Measurements from ENCODE around the gene GTF2H2C.
A peak's percentile ranks its signal among the peaks of the same experiment; 100 is the strongest.
"Not testable (repeated sequence)": the region's sequence is repeated elsewhere in the genome, so short reads cannot be mapped to it uniquely, and the experiment has no call there.

Gene GTF2H2C

DNA sequence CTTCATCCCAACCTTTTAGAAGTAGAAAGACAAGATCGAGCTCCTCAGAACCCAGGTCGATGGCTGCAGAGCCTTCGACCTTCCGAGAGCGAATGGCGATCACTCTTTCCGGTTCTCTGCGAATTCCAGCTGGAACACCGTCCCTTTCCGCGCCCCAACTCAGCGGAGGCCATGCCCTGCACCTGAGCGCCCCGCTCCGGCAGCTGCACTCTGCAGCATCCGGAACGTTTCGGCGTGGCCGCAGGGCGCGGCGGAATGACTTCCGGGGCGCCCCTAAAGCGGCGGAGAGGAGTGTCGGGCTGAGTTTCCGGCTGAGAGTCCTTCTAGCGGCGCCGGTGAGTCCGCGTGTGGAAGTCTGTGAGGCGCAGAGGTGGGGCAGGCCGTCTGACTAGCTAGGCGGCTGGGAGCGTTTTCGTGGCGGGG, at the start of gene GTF2H2C:
Gene GTF2H2C, plus strand, starts transcription at position 284 of the 423 bp plus-strand sequence. CDS start 4,942 bp downstream, outside the sequence.
- H3K4me3 ChIP-seq (ENCODE audit: low read depth, low read length), result peak within 1 kb of the TSS; percentile 41

DNA sequence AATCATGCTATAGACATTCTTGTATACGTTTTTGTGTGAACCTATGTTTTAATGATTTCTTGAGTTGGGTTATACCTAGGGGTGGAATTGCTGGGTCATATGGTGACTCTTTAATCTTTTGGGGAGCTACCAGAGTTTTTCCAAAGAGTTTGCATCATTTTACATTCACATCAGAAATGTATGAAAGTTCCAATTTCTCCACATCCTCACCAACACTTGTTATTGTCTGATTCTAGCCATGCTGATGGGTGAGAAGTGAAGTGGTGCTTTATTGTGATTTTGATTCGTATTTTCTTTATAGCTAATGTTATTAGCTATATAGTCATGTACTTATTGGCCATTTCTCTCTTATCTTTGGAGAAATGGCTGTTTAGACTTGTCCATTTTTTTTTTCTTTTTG, 49.3 kb upstream of the GTF2H2C start:
- no peak overlapping the region for H3K4me3 ChIP-seq (ENCODE audit: low read depth, low read length)

DNA sequence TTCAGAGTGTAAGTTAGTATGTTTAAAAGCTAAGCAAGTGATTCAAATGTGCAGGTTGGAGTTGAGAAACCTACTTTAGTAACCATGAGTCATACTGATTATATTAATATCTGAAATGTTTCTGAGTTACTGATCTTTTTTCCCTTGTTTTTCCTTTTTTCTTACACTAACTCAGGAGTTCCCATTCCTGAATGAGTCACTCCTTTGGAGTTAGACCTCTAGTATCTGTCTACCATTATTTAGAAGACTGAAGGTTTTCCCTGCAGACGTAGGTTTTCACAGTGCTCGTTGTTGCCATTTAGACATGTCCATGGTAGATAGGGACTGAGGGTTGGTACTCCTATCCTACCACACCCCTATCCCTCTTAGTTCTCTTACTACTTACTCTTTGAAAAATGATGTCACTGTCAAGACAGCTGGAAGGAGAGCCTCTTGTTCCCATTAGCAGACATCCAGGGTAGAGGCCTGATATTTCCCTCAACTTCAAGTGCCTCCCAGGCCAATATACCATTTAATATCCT, 47.2 kb upstream of the GTF2H2C start:
- H3K4me3 ChIP-seq (ENCODE audit: low read depth, low read length), result no peak overlapping the region

DNA sequence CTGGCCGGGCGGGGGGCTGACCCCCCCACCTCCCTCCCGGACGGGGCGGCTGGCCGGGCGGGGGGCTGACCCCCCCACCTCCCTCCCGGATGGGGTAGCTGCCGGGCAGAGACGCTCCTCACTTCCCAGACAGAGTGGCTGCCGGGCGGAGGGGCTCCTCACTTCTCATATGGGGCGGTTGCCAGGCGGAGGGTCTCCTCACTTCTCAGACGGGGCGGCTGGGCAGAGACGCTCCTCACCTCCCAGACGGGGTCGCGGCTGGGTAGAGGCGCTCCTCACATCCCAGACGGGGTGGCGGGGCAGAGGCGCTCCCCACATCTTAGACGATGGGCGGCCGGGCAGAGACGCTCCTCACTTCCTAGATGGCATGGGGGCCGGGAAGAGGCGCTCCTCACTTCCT, 44.4 kb upstream of the GTF2H2C start:
- not testable (repeated sequence) for H3K4me3 ChIP-seq (ENCODE audit: low read depth, low read length)

DNA sequence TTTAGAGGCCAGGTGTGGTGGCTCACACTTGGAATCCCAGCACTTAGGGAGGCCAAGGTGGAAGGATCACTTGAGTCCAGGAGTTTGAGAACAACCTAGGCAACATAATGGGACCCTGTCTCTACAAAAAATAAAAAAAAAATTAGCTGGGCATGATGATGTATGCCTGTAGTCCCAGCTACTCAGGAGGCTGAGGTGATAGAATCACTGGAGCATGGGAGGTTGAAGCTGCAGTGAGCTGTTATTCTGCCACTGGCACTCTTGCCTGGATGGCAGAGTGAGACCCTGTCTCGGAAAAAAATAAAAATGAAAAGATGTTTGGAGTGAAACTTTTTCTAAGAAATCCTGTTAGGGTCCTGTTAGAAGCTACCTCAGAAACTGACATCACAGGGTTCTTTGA, 43.2 kb upstream of the GTF2H2C start:
- H3K4me3 ChIP-seq (ENCODE audit: low read depth, low read length), result no peak overlapping the region

DNA sequence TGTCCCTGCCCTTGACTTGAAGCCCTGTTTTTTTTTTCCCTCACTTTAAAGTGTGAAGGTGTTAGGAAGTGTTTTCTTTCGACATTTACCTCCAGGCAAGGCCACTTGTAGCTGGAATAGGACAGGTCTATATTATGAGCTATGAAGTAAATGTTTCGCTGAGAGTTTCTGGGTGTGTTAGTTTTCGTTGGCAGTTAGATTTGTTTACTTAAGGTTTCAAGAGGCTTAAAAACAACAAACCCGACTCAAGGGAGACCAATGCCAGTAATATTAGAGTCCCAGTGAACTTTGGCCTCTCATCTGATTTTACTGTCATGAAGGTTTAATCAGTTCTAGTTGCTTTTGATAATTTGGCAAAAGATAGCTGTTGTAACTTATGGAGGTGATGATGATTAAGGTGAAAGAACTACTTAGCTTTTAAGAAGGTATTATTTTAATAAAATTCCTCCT, 42.2 kb upstream of the GTF2H2C start:
- no peak overlapping the region for H3K4me3 ChIP-seq (ENCODE audit: low read depth, low read length)

DNA sequence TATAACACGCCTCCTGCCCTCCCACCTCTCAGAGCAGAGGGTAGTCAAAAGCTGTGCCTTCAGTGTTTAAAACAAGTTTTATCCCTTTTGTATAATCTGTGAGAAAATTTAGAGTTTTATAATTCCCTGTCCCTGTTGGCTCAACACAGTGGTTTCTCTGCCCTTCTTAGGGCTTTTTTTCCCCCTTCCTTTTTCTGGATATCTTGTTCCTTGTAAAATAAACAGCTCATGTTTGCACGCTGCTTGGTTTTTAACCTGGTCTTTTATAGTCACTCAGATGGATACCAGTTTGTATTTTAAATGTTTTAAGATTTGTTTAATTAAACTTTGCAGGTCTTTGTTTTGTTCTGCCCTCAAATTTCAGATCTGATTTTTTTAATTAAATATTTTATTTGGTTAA, 40.7 kb upstream of the GTF2H2C start:
- no peak overlapping the region for H3K4me3 ChIP-seq (ENCODE audit: low read depth, low read length)

DNA sequence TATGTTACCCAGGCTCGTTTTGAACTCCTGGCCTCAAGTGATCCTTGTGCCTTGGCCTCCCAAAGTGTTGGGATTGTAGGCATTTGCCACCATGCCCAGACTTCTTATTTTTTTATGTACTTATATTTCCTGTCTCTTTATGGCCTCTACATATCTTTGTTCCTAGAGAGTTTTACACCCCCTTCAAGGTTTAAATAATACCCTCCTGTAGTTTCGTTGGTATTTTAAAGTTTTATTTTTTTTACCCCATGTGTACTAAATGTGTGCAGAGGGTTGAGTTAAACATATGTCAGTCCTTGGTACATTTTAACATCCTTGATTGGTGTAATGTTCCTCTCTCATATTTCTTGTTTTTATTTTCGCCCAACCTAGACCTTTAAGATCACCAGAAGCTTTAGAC, 38.0 kb upstream of the GTF2H2C start:
- no peak overlapping the region for H3K4me3 ChIP-seq (ENCODE audit: low read depth, low read length)

DNA sequence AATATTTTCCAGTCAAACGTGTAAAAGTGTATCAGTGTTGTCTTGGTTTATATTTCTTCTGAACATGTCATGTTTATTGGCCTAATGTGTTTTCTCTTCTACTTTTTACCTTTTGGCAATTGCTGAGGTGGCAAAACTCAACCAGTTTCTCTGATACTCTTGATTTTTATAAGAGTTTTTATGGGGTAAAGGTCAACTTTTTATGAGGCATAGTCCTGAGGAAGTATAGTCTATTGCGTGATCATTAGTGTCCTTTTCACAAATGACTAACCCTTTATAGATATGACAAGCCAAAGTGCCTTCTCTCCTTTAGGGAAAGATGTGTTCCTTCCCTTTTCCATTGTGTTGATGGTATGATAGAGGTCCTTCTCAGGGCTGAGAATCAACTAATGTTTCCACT, 34.5 kb upstream of the GTF2H2C start:
- H3K4me3 ChIP-seq (ENCODE audit: low read depth, low read length), result no peak overlapping the region

DNA sequence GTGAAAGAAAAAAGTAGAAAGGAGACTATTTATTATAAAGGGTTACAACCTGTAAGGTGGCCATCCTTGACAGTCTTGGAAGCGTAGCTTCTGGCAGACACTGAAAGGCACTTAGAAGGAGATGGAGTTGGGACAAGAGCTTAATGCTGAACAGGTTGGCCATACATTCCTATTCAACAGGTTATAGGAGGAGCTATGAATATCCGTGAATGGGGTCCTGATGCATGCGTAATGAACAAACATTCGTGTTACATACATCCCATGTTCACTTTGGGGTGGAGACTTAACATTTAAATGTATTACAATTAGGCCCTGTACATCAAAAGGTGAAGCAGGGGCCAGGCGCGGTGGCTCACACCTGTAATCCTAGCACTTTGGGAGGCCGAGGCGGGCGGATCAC, 33.3 kb upstream of the GTF2H2C start:
- no peak overlapping the region for H3K4me3 ChIP-seq (ENCODE audit: low read depth, low read length)

DNA sequence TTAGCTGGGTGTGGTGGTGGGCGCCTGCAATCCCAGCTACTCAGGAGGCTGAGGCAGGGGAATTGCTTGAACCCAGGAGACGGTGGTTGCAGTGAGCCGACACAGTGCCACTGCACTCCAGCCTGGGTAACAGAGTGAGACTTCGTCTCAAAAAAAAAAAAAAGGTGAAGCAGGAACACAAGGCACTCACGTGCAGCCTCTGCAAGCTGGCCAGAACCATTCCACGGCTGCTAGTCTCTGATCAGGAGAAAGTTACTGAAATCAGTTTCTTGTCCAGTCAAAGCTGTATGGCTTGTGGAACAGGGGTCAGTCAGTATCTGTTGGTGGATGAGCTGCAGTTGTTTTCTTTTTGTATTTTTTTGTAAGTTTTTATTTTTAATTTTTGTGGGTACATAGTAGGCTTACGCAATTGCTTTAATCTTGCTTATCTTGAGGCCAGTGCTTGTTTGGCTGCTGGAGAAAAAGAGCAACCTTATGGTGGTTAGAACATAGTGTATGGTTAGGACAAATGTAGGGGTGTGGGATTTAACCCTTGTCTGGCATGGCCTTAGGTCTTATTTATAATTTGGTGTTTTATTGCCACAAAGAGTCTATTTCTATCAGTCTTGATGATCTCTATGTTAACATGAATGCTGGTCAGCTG, 32.7 kb upstream of the GTF2H2C start:
- no peak overlapping the region for H3K4me3 ChIP-seq (ENCODE audit: low read depth, low read length)

DNA sequence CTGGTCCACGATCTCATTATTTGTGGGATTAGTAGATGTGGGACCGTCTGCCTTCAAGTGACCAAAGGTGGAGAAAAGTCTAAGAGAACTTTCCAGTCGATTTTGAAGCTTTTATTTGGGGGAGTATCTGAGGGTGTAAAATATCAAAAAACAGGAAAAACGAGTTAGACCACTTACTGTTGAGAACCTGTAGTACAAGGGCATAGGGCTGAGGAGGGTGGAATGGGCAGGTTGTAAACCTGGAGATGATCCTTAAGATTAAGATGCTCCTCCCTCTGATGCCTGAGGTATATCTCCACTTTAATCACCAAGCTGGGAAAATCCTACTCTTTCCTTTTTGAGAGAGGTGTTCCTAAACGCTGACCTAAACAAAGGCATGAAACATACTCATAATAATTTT, 32.0 kb upstream of the GTF2H2C start:
- H3K4me3 ChIP-seq (ENCODE audit: low read depth, low read length), result no peak overlapping the region

DNA sequence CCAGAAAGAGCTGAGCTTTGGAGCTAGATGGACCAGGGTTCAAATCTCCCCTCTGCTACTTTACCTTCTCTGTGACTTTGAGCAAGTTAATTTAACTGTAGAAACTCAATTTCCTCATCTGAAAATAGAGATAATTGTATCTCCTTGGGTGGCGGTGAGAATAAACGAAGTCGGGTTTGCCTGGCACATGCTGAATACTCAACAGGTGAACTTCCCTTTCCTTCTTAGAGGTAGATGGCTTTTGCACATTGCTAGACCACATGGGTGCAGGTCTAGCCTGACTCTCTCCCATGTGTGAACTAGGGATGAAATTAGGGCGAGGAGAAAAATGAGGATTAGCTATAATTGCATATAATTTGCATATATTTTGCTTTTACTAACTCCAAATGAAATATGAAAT, 31.4 kb upstream of the GTF2H2C start:
- no peak overlapping the region for H3K4me3 ChIP-seq (ENCODE audit: low read depth, low read length)

DNA sequence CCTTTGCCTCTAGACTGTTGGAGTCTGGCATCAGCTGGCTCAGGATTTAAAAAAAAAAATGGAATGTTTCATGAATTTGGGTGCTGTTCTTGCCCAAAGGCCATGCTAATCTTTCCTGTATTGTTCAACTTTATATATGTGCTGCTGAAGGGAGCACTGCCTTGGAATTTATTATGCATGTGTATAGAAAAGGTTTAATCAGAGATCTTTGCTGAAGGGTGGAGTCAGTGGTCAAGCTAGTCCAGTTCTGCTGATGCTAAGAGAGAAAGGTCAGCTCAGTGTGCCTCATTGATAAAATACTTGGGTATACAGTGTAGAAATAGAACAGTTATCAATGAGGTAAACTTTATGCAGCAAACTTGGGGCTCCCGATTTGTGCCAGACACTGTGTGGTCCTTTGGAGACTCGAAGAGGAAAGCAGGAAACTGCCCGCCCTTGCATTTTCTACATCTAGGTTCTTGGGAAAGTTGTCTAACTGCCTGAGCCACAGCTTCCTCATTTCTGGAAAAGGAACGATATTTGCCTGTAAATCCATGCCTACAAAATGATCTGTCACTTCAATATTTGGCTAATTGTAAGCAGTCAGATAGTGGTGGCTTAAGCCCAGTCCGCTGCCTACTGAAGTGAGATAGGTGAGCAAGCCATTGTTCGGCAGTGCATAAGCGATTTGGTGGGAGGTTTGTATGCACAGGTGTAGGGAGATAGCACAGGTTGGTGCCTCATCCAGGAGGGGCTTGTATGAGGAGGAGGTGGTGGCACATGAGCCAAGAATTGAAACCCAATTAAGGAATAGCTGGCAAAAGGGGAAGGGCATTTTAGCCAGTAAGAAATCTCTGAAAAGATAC, 29.2 kb upstream of the GTF2H2C start:
- no peak overlapping the region for H3K4me3 ChIP-seq (ENCODE audit: low read depth, low read length)

DNA sequence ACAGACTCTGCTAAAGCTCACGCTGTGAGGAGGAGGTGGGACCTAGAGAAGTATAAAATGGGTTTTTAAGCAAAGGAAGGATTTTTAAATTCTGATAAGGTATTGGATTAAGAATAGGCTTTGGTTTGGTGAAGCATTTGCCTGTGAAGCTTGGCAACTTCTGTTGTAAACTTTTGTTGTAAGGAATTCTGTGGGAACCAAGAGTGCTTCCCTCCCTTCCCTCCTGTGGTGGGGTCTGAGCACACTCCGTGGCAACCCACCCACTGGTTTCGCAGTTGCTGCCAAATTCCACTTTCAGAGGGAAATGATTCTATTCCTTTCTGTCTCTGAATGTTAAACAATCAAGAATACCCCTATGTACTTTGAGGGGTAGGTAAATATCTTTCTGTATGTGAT, 28.6 kb upstream of the GTF2H2C start:
- H3K4me3 ChIP-seq (ENCODE audit: low read depth, low read length), result no peak overlapping the region

DNA sequence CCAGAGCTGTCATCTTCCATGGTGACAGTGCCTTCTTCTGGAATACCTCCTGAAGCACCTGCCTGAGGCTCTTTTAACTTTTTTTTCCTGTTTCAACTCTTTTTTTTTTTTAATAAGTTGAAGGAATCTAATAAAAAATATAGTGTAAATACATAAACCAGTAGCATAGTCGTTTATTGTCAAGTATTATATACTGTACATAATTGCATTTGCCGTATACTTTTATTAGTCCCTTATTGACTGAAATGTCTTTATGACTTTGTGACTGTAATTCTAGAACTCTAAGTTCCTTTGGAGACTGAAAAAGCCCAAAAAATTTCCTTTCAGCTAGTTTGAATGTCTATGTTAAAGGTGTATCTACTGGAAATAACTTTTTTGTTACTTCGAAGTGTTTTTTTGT, 22.1 kb upstream of the GTF2H2C start:
- H3K4me3 ChIP-seq (ENCODE audit: low read depth, low read length), result not testable (repeated sequence)

DNA sequence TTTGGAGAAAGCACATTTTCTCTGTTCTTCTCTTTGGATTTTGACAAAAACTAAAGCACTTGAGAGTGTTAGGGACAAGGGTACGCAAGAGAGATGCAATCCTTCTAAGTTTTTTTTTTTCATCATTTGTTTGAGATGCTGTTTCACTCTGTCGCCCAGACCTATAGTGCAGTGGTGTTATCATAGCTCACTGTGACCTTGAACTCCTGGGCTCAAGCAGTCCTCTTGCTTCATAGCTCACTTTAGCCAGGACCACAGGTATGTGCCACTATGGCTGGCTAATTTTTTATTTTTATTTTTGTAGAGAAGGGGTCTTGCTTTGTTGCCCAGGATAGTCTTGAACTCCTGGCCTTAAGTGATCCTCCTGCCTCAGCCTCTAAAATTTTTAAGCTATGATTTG, 21.3 kb upstream of the GTF2H2C start:
- not testable (repeated sequence) for H3K4me3 ChIP-seq (ENCODE audit: low read depth, low read length)

DNA sequence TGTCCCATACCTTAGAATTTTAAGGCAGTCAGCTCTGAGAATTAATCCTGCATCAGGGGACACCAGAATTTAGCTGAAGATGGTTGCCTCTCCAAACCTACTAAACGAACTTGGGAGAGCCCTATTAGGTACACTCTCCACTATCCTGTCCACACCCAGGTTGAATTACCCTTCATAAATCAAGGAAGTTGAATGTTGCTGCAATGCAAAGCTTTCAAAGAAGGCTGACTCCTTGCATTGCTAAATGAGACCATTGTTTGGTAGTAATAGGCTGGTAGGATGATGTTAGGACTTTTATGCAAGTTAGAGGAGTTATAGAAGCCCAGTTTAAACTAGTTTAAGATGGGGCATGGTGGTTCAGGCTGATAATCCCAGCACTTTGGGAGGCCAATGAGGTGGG, 18.6 kb upstream of the GTF2H2C start:
- H3K4me3 ChIP-seq (ENCODE audit: low read depth, low read length), result not testable (repeated sequence)

DNA sequence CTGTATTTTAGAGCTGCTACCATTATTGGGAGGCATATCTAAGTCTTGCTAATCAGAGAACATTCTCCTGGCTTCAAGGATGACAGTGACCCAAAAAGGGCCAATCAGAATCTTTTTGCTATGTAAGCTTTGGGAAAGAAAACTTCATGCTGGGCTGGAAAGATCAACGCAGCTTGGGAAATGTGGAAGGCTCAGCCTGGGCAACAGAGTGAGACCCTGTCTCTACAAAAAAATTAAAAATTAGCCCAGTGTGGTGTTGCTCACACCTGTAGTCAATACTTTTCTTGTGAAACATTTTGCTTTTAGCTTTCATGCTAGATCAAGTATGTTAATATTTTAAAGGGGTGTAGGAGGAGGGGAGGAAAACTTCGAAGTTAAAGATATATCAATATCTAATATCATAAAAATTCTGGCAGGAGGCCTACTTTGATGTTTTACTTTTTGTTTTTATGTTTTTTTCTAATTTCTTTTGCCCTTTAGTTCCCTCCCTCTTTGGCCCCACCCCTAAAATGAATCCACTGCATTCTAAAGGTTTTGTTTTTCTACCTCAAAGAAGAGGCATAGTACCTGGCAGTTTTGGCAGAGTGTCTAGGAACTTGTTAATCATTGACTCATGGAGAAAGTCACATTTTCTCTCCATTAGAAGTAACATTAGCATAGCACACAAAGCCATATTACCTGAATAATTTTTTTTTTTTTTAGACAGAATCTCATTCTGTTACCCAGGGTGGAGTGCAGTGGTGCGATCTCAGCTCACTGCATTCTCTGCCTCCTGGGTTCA, 17.0 kb upstream of the GTF2H2C start:
- H3K4me3 ChIP-seq (ENCODE audit: low read depth, low read length), result not testable (repeated sequence)

DNA sequence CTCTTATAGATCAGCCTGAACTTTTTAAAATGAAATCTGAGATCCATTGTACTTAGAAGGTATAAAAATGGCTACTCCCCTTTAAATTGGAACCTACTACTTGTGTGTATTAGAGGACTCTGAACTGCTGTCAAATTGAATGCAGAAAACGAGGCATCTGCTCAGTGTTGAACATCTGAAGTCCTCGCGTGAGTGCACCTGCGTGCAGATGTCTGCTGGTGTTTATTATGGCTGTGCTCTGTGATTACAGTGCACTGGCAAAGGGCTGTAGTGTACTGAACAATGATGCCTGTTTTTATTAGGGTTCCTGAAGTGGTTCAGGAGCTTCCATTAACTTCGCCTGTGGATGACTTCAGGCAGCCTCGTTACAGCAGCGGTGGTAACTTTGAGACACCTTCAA, 15.4 kb upstream of the GTF2H2C start:
- H3K4me3 ChIP-seq (ENCODE audit: low read depth, low read length), result not testable (repeated sequence)

Measured in iPS-11a (cell line).